B cell (primary cell): ENCODE measurements around the gene AP3D1.

ENCODE experiments used
- CTCF ChIP-seq: fragments of 200-600 bp; IDR thresholded peaks from one replicate; pipeline ENCODE4 v1.8.0; 2022; ENCODE audit warnings: antibody characterized with exemption, mild to moderate bottlenecking
- EZH2 ChIP-seq: IDR thresholded peaks from 2 replicates; pipeline ENCODE4 v1.6.1; 2012; ENCODE audit warnings: borderline replicate concordance, low read depth, mild to moderate bottlenecking, moderate library complexity, low read length; ENCODE audit not compliant: insufficient read depth, poor library complexity, severe bottlenecking

GRCh38 chr19:2197270-2197669 is 45.9 kb upstream of the AP3D1 start:
- TF ChIP-seq CTCF, result no peak
- no peak for TF ChIP-seq EZH2
